ENCODE data around the gene RAB4B. TPM values are rescaled to one million over a fixed set of nuclear protein-coding genes. Genes with fewer than 3 reads are reported as not detected.
"Not testable (repeated sequence)": the region's sequence is repeated elsewhere in the genome, so short reads cannot be mapped to it uniquely, and the experiment has no call there.

Gene RAB4B
- total and polyA plus RNA-seq, 2 donors (not counting 1 experiment from before 2014, with no cell fraction given) = 10.6 to 12.8 TPM

DNA sequence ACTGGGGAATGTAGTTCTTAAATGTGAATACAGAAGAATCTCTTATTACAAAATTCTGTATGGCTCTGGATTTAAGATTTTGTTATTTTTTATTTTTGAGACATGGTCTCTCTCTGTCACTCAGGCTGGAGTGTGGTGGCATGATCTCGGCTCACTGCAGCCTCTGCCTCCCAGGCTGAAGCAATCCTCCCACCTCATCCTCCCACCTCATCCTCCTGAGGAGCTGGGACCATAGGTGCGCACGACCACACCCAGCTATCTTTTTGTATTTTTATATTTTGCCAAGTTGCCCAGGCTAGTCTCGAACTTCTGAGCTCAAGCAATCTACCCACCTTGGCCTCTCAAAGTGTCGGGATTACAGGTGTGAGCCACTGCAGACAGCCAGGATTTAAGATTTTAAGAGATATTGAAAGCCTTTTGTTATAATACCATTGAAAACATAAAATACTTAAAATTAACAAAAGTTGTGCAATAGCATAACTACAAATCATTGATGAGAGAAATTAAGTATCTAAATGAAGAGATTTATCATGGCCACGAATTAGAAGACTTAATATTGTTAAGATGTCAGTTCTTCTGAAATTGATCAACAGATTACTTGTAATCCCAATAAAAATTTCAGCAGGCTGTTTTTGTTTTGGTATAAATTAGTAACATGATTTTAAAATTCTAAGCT, 58.8 kb downstream of the RAB4B start:
- H3K4me3 ChIP-seq (replicated peaks in 1 of 4; ENCODE audit: control extremely low read depth in 1 of 4, insufficient read depth in 1 of 4, low read depth in 3 of 4, low read length in 4 of 4) = no peak overlapping the region
- TF ChIP-seq, protein P1, sequence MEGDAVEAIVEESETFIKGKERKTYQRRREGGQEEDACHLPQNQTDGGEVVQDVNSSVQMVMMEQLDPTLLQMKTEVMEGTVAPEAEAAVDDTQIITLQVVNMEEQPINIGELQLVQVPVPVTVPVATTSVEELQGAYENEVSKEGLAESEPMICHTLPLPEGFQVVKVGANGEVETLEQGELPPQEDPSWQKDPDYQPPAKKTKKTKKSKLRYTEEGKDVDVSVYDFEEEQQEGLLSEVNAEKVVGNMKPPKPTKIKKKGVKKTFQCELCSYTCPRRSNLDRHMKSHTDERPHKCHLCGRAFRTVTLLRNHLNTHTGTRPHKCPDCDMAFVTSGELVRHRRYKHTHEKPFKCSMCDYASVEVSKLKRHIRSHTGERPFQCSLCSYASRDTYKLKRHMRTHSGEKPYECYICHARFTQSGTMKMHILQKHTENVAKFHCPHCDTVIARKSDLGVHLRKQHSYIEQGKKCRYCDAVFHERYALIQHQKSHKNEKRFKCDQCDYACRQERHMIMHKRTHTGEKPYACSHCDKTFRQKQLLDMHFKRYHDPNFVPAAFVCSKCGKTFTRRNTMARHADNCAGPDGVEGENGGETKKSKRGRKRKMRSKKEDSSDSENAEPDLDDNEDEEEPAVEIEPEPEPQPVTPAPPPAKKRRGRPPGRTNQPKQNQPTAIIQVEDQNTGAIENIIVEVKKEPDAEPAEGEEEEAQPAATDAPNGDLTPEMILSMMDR (conservative IDR thresholded peaks at IDR 0.05 in 1 of 2, IDR thresholded peaks at IDR 0.05 in 1 of 2; ENCODE audit: low read depth in 1 of 2, low read length in 2 of 2) = no peak
- no peak for TF ChIP-seq EZH2 (IDR thresholded peaks at IDR 0.05; ENCODE audit: low read length, missing control alignments)
- no peaks in the 10 kb centered on the region for H3K27me3 ChIP-seq (ENCODE audit: control insufficient read depth, insufficient read depth, low read length)
- no peaks in the 10 kb centered on the region for H3K9me3 ChIP-seq (ENCODE audit: control insufficient read depth, insufficient read depth, low read depth, low read length)
- H4K20me1 ChIP-seq (ENCODE audit: control insufficient read depth, extremely low read depth, insufficient read depth, low read length) = no peaks in the 10 kb centered on the region
- no peak for DNase-seq (ENCODE audit: low read depth in 2 of 2)
- H3K4me2 ChIP-seq (ENCODE audit: extremely low read depth, insufficient read depth, low read length) = no peak overlapping the region
- no peaks in the 10 kb centered on the region for H3K36me3 ChIP-seq (ENCODE audit: control insufficient read depth, insufficient read depth, low read length)
- H3K79me2 ChIP-seq (ENCODE audit: control insufficient read depth, insufficient read depth, low read length) = no peaks in the 10 kb centered on the region
- H3K4me1 ChIP-seq (ENCODE audit: control insufficient read depth, extremely low read depth, insufficient read depth, low read length) = peaks cover 2% of the 10 kb centered on the region
- H3K27ac ChIP-seq (ENCODE audit: insufficient read depth, low read length) = no peak overlapping the region
- no peak overlapping the region for H2AFZ ChIP-seq (ENCODE audit: low read length)
- no peak overlapping the region for H3K9ac ChIP-seq (ENCODE audit: insufficient read depth, low read length)

DNA sequence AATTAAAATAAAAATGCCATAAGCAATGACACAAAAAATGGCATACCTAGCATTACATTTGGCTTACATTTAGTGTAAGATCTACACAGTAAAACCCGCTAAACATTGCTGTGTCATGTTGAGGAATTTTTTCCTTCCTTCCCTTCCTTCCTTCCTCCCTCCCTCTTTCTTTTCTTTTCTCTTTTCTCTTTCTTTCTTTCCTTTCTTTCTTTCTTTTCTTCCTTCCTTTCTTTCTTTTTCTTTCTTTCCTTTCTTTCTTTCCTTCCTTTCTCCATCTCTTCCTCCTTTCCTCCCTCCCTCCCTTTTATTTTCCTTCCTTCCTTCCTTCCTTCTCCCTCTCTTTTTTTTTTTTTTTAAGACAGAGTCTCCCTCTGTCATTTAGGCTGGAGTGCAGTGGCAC, 60.4 kb downstream of the RAB4B start:
- not testable (repeated sequence) for DNase-seq (ENCODE audit: low read depth in 2 of 2); H3K9ac ChIP-seq (ENCODE audit: insufficient read depth, low read length); H3K27me3 ChIP-seq (ENCODE audit: control insufficient read depth, insufficient read depth, low read length); H3K4me3 ChIP-seq (replicated peaks in 1 of 4; ENCODE audit: control extremely low read depth in 1 of 4, insufficient read depth in 1 of 4, low read depth in 3 of 4, low read length in 4 of 4); H3K4me2 ChIP-seq (ENCODE audit: extremely low read depth, insufficient read depth, low read length); H3K79me2 ChIP-seq (ENCODE audit: control insufficient read depth, insufficient read depth, low read length); H2AFZ ChIP-seq (ENCODE audit: low read length); H3K4me1 ChIP-seq (ENCODE audit: control insufficient read depth, extremely low read depth, insufficient read depth, low read length); H3K27ac ChIP-seq (ENCODE audit: insufficient read depth, low read length); H3K9me3 ChIP-seq (ENCODE audit: control insufficient read depth, insufficient read depth, low read depth, low read length); H4K20me1 ChIP-seq (ENCODE audit: control insufficient read depth, extremely low read depth, insufficient read depth, low read length); H3K36me3 ChIP-seq (ENCODE audit: control insufficient read depth, insufficient read depth, low read length)

DNA sequence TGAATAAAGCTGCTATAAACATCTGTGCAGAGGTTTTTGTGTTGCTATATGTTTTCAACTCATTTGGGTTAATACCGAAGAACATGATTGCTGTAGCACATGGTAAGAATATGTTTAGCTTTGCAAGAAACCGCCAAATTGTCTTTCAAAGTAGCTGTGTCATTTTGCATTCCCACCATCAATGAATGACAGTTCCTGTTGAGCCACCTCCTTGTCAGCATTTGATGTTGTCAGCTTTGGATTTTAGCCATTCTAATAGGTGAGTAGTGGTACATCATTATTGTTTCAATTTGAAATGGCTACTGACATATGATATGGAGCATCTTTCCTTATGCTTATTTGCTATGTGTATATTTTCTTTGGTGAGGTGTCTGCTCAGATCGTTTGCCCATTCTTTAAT, 64.0 kb downstream of the RAB4B start:
- not testable (repeated sequence) for H3K4me1 ChIP-seq (ENCODE audit: control insufficient read depth, extremely low read depth, insufficient read depth, low read length); H3K9me3 ChIP-seq (ENCODE audit: control insufficient read depth, insufficient read depth, low read depth, low read length); H3K36me3 ChIP-seq (ENCODE audit: control insufficient read depth, insufficient read depth, low read length)

DNA sequence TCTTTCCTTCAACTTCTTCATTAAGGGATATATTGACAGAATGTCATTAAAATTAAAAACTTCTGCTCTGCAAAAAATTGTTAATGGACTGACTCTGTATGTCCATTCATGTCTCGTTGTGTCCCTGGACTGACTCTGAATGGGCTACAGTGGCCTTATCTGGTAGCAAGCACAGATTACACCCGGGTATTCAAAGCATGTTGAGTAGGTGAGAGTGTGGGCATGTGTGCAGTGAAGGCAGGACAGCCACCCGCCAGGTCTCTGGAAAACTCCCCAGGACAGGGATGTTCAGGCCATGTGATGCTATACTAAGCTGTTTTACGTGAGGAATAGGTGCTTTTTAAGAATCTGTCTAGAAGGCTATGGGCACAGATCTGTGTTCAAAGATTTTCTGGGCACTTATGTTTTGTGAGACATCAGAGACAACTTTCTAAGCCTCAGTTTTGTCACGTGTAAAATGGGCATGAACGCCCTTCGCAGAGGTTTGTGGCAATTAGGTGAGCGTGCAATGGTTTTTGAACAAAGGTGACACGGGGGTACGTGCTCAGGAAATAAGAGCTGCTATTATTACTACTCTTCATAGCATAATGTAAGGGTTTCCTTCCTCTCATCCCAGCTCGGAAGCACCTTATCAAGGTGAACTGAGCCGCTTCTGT, 65.1 kb downstream of the RAB4B start:
- H3K9me3 ChIP-seq (ENCODE audit: control insufficient read depth, insufficient read depth, low read depth, low read length); H3K79me2 ChIP-seq (ENCODE audit: control insufficient read depth, insufficient read depth, low read length); H2AFZ ChIP-seq (ENCODE audit: low read length); H3K27me3 ChIP-seq (ENCODE audit: control insufficient read depth, insufficient read depth, low read length); H3K36me3 ChIP-seq (ENCODE audit: control insufficient read depth, insufficient read depth, low read length); H3K4me3 ChIP-seq (replicated peaks in 1 of 4; ENCODE audit: control extremely low read depth in 1 of 4, insufficient read depth in 1 of 4, low read depth in 3 of 4, low read length in 4 of 4); H4K20me1 ChIP-seq (ENCODE audit: control insufficient read depth, extremely low read depth, insufficient read depth, low read length); DNase-seq (ENCODE audit: low read depth in 2 of 2); H3K9ac ChIP-seq (ENCODE audit: insufficient read depth, low read length); H3K4me1 ChIP-seq (ENCODE audit: control insufficient read depth, extremely low read depth, insufficient read depth, low read length); H3K4me2 ChIP-seq (ENCODE audit: extremely low read depth, insufficient read depth, low read length); H3K27ac ChIP-seq (ENCODE audit: insufficient read depth, low read length): not testable (repeated sequence)

More for the DNA sequence above, 64.0 kb downstream of the RAB4B start:
- not testable (repeated sequence) for H3K79me2 ChIP-seq (ENCODE audit: control insufficient read depth, insufficient read depth, low read length); H3K27me3 ChIP-seq (ENCODE audit: control insufficient read depth, insufficient read depth, low read length); DNase-seq (ENCODE audit: low read depth in 2 of 2); H3K4me2 ChIP-seq (ENCODE audit: extremely low read depth, insufficient read depth, low read length); H3K9ac ChIP-seq (ENCODE audit: insufficient read depth, low read length); H4K20me1 ChIP-seq (ENCODE audit: control insufficient read depth, extremely low read depth, insufficient read depth, low read length); H3K27ac ChIP-seq (ENCODE audit: insufficient read depth, low read length); H2AFZ ChIP-seq (ENCODE audit: low read length); H3K4me3 ChIP-seq (replicated peaks in 1 of 4; ENCODE audit: control extremely low read depth in 1 of 4, insufficient read depth in 1 of 4, low read depth in 3 of 4, low read length in 4 of 4)

DNA sequence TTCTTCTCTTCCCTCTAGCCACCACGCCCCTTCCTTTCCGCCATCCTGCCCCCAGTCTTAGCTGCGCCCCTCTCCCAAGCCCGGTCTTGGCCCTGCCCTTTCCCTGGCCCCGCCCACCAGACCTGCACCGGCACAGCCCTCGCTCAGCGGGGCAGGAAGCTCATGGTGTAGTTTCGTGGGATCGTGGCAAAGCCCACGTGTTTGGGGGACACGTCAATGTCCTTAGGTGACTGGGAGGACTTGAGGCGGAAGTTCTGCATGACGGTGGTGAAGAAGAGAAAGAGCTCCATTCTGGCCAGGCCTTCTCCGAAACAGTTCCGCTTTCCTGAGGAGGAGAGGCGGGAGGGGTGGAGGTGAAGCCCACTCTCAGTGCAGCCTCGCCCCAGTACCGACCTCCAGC, 65.6 kb downstream of the RAB4B start:
- H2AFZ ChIP-seq (ENCODE audit: low read length); H3K27me3 ChIP-seq (ENCODE audit: control insufficient read depth, insufficient read depth, low read length); H3K79me2 ChIP-seq (ENCODE audit: control insufficient read depth, insufficient read depth, low read length); H3K9me3 ChIP-seq (ENCODE audit: control insufficient read depth, insufficient read depth, low read depth, low read length); H3K36me3 ChIP-seq (ENCODE audit: control insufficient read depth, insufficient read depth, low read length); H3K4me1 ChIP-seq (ENCODE audit: control insufficient read depth, extremely low read depth, insufficient read depth, low read length); H3K9ac ChIP-seq (ENCODE audit: insufficient read depth, low read length); H3K4me2 ChIP-seq (ENCODE audit: extremely low read depth, insufficient read depth, low read length); H3K4me3 ChIP-seq (replicated peaks in 1 of 4; ENCODE audit: control extremely low read depth in 1 of 4, insufficient read depth in 1 of 4, low read depth in 3 of 4, low read length in 4 of 4); H3K27ac ChIP-seq (ENCODE audit: insufficient read depth, low read length); DNase-seq (ENCODE audit: low read depth in 2 of 2); H4K20me1 ChIP-seq (ENCODE audit: control insufficient read depth, extremely low read depth, insufficient read depth, low read length): not testable (repeated sequence)
